ENCODE data around the gene C6orf163. TPM values are rescaled to one million over a fixed set of nuclear protein-coding genes. Genes with fewer than 3 reads are reported as not detected.

The C6orf163 gene
- total RNA-seq, 1 donor from 2014 or later, result 1.6 TPM

DNA sequence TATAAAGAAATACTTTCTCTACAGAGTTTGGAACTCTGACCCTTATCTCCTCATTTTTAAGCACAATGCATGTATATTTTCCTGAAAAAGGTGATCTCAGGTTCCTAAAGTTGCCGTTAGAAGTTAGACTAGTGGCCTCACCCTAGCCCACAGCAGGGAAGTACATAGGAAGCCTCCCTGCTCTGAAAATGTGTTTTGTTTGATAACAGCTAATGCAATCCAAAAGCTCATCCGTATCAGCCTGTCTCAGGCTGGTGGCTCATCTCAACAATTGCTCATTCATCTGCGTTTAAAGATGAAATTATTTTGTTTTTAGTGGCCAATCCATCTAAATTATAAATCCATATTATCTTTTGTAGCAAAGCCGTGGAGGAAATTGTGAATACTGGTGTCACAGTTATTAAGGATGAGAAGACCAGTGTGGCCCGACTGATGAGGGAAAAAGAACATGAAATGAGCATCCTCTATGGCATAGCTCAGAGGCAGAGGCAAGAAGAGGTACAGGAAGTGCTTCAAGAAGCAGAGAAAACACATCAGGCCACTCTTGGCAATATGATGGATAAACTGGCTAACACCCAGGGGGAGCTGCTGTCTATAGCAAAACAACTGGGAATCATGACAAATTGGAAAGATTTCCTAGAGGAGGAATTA lies 20.1 kb downstream of the C6orf163 start:
- H3K36me3 ChIP-seq (ENCODE audit: control insufficient read depth, insufficient read depth, low read length), result no peaks in the 10 kb centered on the region
- DNase-seq (ENCODE audit: low read depth) (no peak), FAIRE-seq (no peak)
- no peak overlapping the region for H3K4me3 ChIP-seq (ENCODE audit: low read depth, low read length)
- no peaks in the 10 kb centered on the region for H3K27me3 ChIP-seq (ENCODE audit: control insufficient read depth, insufficient read depth, low read length)
- no peak for TF ChIP-seq CTCF (IDR thresholded peaks at IDR 0.05; ENCODE audit: insufficient read depth, low read length, severe bottlenecking)

GRCh38 chr6:87366072-87366827 lies 21.6 kb downstream of the C6orf163 start:
- DNase-seq (ENCODE audit: low read depth), result peak; percentile 13
- no peak for FAIRE-seq
- H3K27me3 ChIP-seq (ENCODE audit: control insufficient read depth, insufficient read depth, low read length), result no peaks in the 10 kb centered on the region

GRCh38 chr6:87366899-87367298 lies 22.3 kb downstream of the C6orf163 start:
- Histone ChIP-seq H3K36me3 (ENCODE audit: control insufficient read depth, insufficient read depth, low read length) (no peaks in the 10 kb centered on the region), H3K27me3 (ENCODE audit: control insufficient read depth, insufficient read depth, low read length) (no peaks in the 10 kb centered on the region), H3K4me3 (ENCODE audit: low read depth, low read length) (no peak overlapping the region)
- TF ChIP-seq CTCF (IDR thresholded peaks at IDR 0.05; ENCODE audit: insufficient read depth, low read length, severe bottlenecking), result no peak
- DNase-seq (ENCODE audit: low read depth) (no peak), FAIRE-seq (no peak)

More at GRCh38 chr6:87366072-87366827, 21.6 kb downstream of the C6orf163 start:
- TF ChIP-seq CTCF (IDR thresholded peaks at IDR 0.05; ENCODE audit: insufficient read depth, low read length, severe bottlenecking), result no peak
- H3K36me3 ChIP-seq (ENCODE audit: control insufficient read depth, insufficient read depth, low read length), result no peaks in the 10 kb centered on the region
- no peak overlapping the region for H3K4me3 ChIP-seq (ENCODE audit: low read depth, low read length)

GRCh38 chr6:87373377-87373776 lies 28.8 kb downstream of the C6orf163 start:
- H3K36me3 ChIP-seq (ENCODE audit: control insufficient read depth, insufficient read depth, low read length), result no peaks in the 10 kb centered on the region
- TF ChIP-seq CTCF (IDR thresholded peaks at IDR 0.05; ENCODE audit: insufficient read depth, low read length, severe bottlenecking), result no peak

GRCh38 chr6:87375315-87375714 lies 30.7 kb downstream of the C6orf163 start:
- Histone ChIP-seq H3K27me3 (ENCODE audit: control insufficient read depth, insufficient read depth, low read length) (no peaks in the 10 kb centered on the region), H3K4me3 (ENCODE audit: low read depth, low read length) (no peak overlapping the region), H3K36me3 (ENCODE audit: control insufficient read depth, insufficient read depth, low read length) (no peaks in the 10 kb centered on the region)
- FAIRE-seq, result no peak
- DNase-seq (ENCODE audit: low read depth), result peak; percentile 74
- TF ChIP-seq CTCF (IDR thresholded peaks at IDR 0.05; ENCODE audit: insufficient read depth, low read length, severe bottlenecking), result no peak

More at GRCh38 chr6:87373377-87373776, 28.8 kb downstream of the C6orf163 start:
- H3K27me3 ChIP-seq (ENCODE audit: control insufficient read depth, insufficient read depth, low read length), result no peaks in the 10 kb centered on the region
- DNase-seq (ENCODE audit: low read depth), result no peak
- H3K4me3 ChIP-seq (ENCODE audit: low read depth, low read length), result no peak overlapping the region
- FAIRE-seq, result no peak

All from bronchial epithelial cell (primary cell).